ENCODE measurements around the gene GXYLT2. TPM values are rescaled to one million over a fixed set of nuclear protein-coding genes. Genes with fewer than 3 reads are reported as not detected.

GXYLT2 gene
- total and polyA plus RNA-seq, 10 of the 15 experiments (the other 5 are each of a cell fraction or from before 2014, with no cell fraction given) = 0.27 to 2.6 (median 0.78) TPM

DNA sequence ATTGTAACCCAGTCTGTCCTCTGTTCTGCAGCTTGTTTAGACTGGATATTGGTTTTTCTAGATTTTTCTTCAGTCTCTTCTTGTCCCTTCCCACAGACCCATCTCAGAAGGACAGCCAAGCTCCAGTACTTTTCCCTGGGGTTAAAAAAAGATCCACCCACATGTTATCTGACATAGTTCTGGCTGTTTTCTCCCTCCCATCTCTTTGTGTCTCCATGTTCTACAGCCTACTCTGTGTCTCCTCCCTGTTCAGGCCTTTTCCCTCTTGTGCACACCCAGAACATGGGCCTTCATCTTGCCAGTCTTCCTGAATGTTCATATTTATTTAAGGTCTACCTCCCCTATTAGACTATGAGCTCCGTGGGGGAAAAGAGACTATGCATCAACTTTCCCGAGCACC lies 103.7 kb downstream of the GXYLT2 start (continued):
- TF ChIP-seq, protein P1, sequence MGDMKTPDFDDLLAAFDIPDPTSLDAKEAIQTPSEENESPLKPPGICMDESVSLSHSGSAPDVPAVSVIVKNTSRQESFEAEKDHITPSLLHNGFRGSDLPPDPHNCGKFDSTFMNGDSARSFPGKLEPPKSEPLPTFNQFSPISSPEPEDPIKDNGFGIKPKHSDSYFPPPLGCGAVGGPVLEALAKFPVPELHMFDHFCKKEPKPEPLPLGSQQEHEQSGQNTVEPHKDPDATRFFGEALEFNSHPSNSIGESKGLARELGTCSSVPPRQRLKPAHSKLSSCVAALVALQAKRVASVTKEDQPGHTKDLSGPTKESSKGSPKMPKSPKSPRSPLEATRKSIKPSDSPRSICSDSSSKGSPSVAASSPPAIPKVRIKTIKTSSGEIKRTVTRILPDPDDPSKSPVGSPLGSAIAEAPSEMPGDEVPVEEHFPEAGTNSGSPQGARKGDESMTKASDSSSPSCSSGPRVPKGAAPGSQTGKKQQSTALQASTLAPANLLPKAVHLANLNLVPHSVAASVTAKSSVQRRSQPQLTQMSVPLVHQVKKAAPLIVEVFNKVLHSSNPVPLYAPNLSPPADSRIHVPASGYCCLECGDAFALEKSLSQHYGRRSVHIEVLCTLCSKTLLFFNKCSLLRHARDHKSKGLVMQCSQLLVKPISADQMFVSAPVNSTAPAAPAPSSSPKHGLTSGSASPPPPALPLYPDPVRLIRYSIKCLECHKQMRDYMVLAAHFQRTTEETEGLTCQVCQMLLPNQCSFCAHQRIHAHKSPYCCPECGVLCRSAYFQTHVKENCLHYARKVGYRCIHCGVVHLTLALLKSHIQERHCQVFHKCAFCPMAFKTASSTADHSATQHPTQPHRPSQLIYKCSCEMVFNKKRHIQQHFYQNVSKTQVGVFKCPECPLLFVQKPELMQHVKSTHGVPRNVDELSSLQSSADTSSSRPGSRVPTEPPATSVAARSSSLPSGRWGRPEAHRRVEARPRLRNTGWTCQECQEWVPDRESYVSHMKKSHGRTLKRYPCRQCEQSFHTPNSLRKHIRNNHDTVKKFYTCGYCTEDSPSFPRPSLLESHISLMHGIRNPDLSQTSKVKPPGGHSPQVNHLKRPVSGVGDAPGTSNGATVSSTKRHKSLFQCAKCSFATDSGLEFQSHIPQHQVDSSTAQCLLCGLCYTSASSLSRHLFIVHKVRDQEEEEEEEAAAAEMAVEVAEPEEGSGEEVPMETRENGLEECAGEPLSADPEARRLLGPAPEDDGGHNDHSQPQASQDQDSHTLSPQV (IDR thresholded peaks at IDR 0.05) = no peak
- TF ChIP-seq RB1 (IDR thresholded peaks at IDR 0.05; ENCODE audit: borderline replicate concordance) (no peak), SUZ12 (IDR thresholded peaks at IDR 0.05; ENCODE audit: unreplicated experiment) (no peak), NRF1 (conservative IDR thresholded peaks at IDR 0.05; ENCODE audit: low read depth, low read length) (no peak), SRF (IDR thresholded peaks at IDR 0.05; ENCODE audit: low read depth in 2 of 2, low read length in 2 of 2) (no peak), SMAD5 (IDR thresholded peaks at IDR 0.05; ENCODE audit: low read depth) (no peak), PML (IDR thresholded peaks at IDR 0.05; ENCODE audit: low read length) (no peak), TCF12 (IDR thresholded peaks at IDR 0.05; ENCODE audit: low read depth, low read length) (no peak)
- TF ChIP-seq, protein P2, sequence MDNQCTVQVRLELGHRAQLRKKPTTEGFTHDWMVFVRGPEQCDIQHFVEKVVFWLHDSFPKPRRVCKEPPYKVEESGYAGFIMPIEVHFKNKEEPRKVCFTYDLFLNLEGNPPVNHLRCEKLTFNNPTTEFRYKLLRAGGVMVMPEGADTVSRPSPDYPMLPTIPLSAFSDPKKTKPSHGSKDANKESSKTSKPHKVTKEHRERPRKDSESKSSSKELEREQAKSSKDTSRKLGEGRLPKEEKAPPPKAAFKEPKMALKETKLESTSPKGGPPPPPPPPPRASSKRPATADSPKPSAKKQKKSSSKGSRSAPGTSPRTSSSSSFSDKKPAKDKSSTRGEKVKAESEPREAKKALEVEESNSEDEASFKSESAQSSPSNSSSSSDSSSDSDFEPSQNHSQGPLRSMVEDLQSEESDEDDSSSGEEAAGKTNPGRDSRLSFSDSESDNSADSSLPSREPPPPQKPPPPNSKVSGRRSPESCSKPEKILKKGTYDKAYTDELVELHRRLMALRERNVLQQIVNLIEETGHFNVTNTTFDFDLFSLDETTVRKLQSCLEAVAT (IDR thresholded peaks at IDR 0.05) = no peak
- TF ChIP-seq, protein P3, sequence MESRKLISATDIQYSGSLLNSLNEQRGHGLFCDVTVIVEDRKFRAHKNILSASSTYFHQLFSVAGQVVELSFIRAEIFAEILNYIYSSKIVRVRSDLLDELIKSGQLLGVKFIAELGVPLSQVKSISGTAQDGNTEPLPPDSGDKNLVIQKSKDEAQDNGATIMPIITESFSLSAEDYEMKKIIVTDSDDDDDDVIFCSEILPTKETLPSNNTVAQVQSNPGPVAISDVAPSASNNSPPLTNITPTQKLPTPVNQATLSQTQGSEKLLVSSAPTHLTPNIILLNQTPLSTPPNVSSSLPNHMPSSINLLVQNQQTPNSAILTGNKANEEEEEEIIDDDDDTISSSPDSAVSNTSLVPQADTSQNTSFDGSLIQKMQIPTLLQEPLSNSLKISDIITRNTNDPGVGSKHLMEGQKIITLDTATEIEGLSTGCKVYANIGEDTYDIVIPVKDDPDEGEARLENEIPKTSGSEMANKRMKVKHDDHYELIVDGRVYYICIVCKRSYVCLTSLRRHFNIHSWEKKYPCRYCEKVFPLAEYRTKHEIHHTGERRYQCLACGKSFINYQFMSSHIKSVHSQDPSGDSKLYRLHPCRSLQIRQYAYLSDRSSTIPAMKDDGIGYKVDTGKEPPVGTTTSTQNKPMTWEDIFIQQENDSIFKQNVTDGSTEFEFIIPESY (IDR thresholded peaks at IDR 0.05) = no peak

Measured in GM12878 (cell line).